Subcutaneous abdominal adipose tissue (tissue), 5 donors: Measurements from ENCODE around the gene MMP20.

Source experiments
- H3K27ac ChIP-seq: one replicate; pipeline ENCODE4 v1.7.0; 2013; ENCODE audit warnings: low read depth, mild to moderate bottlenecking, inconsistent platforms, low read length, moderate library complexity
- H3K27me3 ChIP-seq, 5 donors: one replicate each; pipeline ENCODE4 v1.7.0; 2013; ENCODE audit warnings: low read length in 5 of 5, inconsistent platforms in 1 of 5; ENCODE audit not compliant: control insufficient read depth in 5 of 5, insufficient read depth in 4 of 5
- H3K36me3 ChIP-seq, 5 donors: one replicate each; pipeline ENCODE4 v1.7.0; 2013; ENCODE audit warnings: low read length in 5 of 5; ENCODE audit not compliant: control insufficient read depth in 5 of 5, insufficient read depth in 5 of 5
- H3K4me1 ChIP-seq, 5 donors: one replicate each; pipeline ENCODE4 v1.7.0; 2013; ENCODE audit warnings: low read length in 5 of 5, mild to moderate bottlenecking in 3 of 5, moderate library complexity in 1 of 5; ENCODE audit not compliant: control insufficient read depth in 5 of 5, insufficient read depth in 5 of 5
- H3K4me3 ChIP-seq, 5 donors: one replicate each; pipeline ENCODE4 v1.7.0; 2013; ENCODE audit warnings: low read length in 5 of 5, low read depth in 1 of 5
- H3K9ac ChIP-seq, 5 donors: one replicate each; pipeline ENCODE4 v1.7.0; 2013; ENCODE audit warnings: low read length in 5 of 5, mild to moderate bottlenecking in 4 of 5, moderate library complexity in 3 of 5
- H3K9me3 ChIP-seq, 5 donors: one replicate each; pipeline ENCODE4 v1.7.0; 2013; ENCODE audit warnings: low read length in 5 of 5; ENCODE audit not compliant: control insufficient read depth in 5 of 5
- donor health status: healthy.
- donor health status: healthy.
- donor health status: healthy.
- donor health status: healthy.
- donor health status: healthy.

MMP20 gene

DNA sequence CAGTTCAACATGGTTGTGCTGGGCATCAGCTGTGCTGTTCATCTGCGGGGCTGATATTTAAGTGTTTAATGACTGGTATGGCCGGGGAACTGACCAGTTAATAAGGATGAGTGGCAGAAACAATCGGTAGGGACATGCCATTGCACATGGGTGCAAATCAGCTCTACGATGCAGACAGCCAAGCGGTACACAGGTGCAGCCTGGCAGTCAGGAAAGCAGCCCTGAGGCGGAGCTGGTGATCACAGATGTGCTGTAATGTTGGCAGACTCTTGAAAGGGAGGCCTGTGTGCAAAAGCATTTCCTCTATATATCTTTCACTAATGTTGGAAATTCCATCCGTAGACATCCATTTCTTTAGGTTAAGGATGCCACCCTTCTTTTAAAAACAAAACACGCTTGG, 1.1 kb downstream of the MMP20 start:
- Histone ChIP-seq H3K27ac (no peak overlapping the region), H3K9me3 (no peaks in the 10 kb centered on the region), H3K27me3 (no peaks in the 10 kb centered on the region), H3K36me3 (no peaks in the 10 kb centered on the region), H3K9ac (no peak overlapping the region), H3K4me3 (no peak overlapping the region), H3K4me1 (no peaks in the 10 kb centered on the region)

DNA sequence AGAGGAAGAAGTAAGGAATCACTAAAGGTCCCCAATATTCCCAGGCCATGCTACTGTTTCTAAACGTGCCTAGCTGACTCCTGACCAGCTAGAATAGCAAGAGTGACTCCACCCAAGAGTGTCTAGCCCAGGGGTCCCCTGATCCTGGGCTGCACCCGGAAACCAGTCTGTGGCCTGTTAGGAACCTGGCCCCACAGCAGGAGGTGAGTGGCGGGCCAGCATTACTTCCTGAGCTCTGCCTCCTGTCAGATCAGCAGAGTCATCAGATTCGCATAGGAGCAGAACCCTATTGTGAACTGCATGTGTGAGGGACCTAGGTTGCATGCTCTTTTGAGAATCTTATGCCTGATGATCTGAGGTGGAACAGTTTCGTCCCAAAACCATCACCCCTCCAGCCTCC, 2.0 kb downstream of the MMP20 start:
- Histone ChIP-seq H3K9ac (no peak overlapping the region), H3K36me3 (no peaks in the 10 kb centered on the region), H3K27ac (no peak overlapping the region), H3K4me1 (no peaks in the 10 kb centered on the region), H3K4me3 (no peak overlapping the region), H3K27me3 (no peaks in the 10 kb centered on the region), H3K9me3 (no peaks in the 10 kb centered on the region)

DNA sequence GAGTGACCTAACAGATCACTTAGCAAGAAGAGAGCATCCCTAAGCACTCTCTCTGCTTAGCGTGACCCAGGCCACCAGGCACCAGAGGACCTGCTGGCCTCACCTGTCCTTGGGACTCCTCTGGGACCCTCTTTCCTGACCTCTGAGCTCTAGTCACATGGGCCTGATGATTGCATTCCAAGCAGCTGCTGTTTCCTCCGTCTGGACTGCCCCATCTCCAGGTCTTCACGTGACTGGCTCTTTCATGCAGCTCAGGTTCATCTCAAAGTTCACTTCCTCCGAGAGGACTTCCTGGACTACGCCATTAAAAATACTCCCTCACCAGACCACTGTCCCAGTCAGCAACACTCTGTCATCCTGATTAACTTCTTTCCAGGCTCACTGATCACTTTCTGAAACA, 2.9 kb downstream of the MMP20 start:
- Histone ChIP-seq H3K9me3 (no peaks in the 10 kb centered on the region), H3K36me3 (no peaks in the 10 kb centered on the region), H3K4me3 (no peak overlapping the region), H3K27me3 (no peaks in the 10 kb centered on the region), H3K27ac (no peak overlapping the region), H3K9ac (no peak overlapping the region), H3K4me1 (no peaks in the 10 kb centered on the region)

DNA sequence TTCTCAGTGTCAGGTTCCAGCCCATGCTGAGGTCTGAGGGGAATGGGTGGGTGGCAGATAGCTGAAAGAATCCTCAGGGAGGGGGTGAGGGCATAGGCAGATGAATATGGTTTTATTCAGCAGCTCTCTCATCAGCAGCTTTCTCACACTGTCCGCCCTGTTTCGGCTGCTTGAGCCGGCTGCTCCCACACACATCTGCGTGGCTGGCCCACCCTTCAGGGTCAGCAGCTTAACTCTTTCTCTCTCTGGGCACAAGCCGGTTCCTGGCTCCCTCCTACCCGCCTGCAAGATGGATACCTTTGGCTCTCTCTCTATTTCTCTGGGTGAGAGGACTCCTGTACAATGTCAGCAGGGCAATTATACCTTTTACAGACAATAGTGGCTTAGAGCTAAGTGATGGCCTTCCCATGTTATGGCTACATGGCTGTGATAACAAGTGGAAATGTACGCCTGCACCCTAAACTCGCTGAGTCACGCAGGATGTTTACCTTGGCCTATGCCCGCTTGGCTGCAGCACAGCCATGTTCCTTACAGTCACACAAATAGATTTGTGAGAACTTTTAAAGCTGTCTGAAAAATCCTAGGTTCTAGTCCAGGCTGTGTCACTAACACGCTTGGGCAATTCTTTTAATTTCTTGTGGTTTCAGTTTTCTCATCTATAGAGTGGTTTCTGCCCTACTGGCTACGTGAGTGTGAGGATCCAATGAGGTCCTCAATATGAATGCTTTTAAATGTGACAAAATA, 4.1 kb downstream of the MMP20 start:
- Histone ChIP-seq H3K27me3 (no peaks in the 10 kb centered on the region), H3K27ac (no peak overlapping the region), H3K9ac (no peak overlapping the region), H3K9me3 (no peaks in the 10 kb centered on the region), H3K36me3 (no peaks in the 10 kb centered on the region), H3K4me3 (no peak overlapping the region), H3K4me1 (no peaks in the 10 kb centered on the region)

DNA sequence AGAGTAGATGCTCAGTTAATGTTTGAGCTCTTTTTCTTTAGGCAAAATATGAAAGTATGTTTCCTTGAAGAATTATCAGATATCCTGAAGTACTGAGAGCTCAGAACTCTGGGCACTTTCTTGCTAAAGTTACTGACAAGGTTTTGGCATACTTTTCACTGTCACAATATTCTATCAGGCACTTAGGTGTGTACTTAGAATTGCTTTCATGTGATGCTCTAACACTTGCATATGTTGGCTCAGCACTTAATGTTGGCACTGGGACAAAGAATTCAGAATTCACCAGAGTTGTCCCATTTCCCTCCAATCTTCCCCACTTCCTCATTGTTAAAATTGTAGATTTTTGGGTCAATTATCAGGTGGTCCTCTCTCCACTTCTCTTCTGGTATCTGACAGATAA, 5.0 kb downstream of the MMP20 start:
- H3K4me3 ChIP-seq = no peak overlapping the region
- no peaks in the 10 kb centered on the region for H3K9me3 ChIP-seq
- H3K4me1 ChIP-seq = no peaks in the 10 kb centered on the region
- H3K27ac ChIP-seq = no peak overlapping the region
- H3K36me3 ChIP-seq = no peaks in the 10 kb centered on the region
- no peak overlapping the region for H3K9ac ChIP-seq
- no peaks in the 10 kb centered on the region for H3K27me3 ChIP-seq

DNA sequence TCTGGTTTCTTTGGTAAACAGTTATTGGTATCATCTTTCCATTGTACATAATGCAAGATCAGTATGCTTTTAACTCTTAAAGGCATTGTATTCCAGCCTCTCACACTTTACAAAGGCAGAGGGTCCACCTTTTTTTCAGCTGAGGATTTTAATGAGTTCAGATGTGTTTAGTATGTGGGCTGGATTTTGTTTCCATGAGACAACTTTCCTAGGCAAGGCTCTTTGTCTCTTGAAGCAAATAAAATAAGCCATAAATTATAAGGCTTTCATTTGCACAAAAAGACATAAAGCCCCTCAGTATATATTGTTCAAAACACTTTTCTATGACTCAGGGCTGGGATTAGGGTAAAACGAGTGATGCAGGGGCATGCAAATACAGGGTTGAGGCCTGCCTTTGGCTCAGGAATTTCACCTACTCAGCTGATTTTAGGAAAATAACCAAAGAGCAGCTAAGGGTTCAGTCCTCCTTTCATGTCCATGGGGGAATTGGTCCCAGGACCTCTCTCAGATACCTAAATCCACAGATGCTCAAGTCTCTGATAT, 7.6 kb downstream of the MMP20 start:
- Histone ChIP-seq H3K27me3 (no peaks in the 10 kb centered on the region), H3K36me3 (no peaks in the 10 kb centered on the region), H3K9ac (no peak overlapping the region), H3K9me3 (no peaks in the 10 kb centered on the region), H3K27ac (no peak overlapping the region), H3K4me1 (no peaks in the 10 kb centered on the region), H3K4me3 (no peak overlapping the region)

DNA sequence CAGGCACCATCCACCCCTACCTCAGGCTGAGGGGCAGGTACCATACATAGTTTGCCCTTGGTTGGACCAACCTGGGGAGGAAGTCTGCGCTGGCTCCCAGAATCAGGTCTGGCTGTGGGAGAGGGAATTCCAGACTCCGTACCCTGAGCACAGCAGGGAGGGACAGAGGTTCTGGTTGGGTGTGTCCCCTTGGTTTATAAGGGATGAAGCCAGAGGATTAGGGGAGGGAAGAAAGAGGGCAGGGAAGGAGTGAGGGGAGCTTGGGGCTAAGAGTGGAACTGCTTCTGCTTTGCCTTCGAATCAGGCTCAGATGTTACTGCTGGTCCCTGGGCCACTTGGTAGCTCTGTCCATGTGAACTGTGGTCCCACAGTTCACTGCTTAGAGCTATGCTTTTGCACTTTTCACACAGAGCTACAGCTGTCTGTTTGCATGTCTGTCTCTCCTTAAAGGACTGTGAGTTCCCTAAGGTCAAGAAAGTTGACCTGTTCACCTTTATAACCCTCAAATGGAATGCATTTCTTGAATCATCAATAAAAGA, 9.2 kb downstream of the MMP20 start:
- Histone ChIP-seq H3K27me3 (no peaks in the 10 kb centered on the region), H3K9ac (no peak overlapping the region), H3K4me3 (no peak overlapping the region), H3K9me3 (no peaks in the 10 kb centered on the region), H3K36me3 (no peaks in the 10 kb centered on the region), H3K27ac (no peak overlapping the region), H3K4me1 (no peaks in the 10 kb centered on the region)

DNA sequence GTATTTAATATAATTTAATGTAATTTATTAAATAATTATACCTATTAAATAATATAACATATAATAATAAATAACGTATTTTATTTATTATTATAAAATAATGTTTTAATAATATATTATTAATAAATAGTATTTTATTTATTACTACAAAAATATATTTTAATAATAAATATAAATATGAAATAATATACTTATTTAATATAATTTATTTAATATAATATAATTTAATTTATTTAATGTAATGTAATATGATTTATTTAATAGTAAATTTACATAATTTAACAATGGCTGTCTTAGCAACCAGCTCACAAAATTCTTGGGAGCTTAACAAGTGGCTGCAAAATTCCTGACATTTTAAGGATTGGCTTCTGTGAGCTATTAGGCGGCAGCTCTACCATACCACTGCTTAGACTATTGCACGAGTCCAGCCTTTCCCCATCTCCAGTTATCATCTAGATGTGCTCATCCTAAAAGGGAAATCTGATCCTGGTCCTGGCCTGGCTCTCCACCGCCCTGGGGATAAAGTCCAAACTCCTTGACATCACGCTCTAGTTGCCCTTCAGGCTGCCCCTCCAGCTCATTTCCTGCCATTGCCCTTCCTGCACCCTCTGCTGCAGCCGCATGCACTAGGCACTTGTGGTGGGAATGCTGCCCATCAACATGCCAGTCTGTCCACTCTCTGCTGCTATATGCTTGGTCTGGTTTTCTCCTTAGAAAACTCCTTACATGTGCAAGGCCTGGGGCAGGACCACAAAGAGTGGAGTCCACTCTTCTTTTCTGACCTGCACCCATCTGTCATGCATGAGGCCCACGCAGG, 9.8 kb downstream of the MMP20 start:
- Histone ChIP-seq H3K4me3 (no peak overlapping the region), H3K4me1 (no peaks in the 10 kb centered on the region), H3K27ac (no peak overlapping the region), H3K9ac (no peak overlapping the region), H3K36me3 (no peaks in the 10 kb centered on the region), H3K9me3 (no peaks in the 10 kb centered on the region), H3K27me3 (no peaks in the 10 kb centered on the region)

DNA sequence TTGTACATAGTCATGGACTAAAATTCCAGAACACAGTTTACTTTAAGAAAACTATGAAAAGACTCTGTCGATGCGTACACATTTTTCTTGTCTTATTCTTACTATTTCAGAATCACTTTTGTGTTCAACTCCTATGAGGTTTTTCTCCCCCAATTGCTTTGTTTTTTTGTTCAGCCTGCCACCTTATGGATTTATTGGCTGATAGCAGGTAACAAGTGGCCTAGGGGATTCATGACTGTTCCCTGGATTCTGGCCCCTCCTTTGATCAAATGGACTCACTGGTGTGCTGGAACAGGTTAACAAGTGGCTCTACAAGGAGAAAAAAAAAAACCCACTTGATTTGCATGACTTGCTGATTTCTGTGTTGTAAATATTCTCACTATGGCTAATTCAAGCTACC, 10.6 kb downstream of the MMP20 start:
- no peak overlapping the region for H3K4me3 ChIP-seq
- H3K36me3 ChIP-seq = no peaks in the 10 kb centered on the region
- no peaks in the 10 kb centered on the region for H3K27me3 ChIP-seq
- no peaks in the 10 kb centered on the region for H3K4me1 ChIP-seq
- H3K9ac ChIP-seq = no peak overlapping the region
- H3K9me3 ChIP-seq = no peaks in the 10 kb centered on the region
- H3K27ac ChIP-seq = no peak overlapping the region

DNA sequence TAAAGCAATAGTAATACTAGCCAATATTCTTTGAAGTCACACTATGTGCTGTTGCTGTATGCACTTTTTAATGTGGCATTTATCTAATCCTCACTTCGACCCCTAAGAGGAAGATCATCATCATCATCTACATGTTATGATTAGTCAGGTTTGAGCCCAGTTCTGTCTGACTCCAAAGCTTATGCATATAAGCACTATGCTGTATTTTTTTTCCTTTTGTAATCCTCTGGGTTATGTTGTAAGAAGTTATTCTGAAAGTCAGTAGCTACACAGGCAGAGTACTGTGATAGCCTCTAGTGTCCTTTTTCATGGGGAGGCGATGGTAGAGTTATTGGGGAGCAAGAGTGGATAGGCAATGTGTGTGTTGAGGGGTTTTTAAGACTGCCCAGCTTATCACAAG, 11.1 kb downstream of the MMP20 start:
- no peaks in the 10 kb centered on the region for H3K4me1 ChIP-seq
- no peak overlapping the region for H3K27ac ChIP-seq

More for the DNA sequence above, 11.1 kb downstream of the MMP20 start:
- H3K27me3 ChIP-seq = no peaks in the 10 kb centered on the region
- H3K4me3 ChIP-seq = no peak overlapping the region
- no peaks in the 10 kb centered on the region for H3K9me3 ChIP-seq
- no peak overlapping the region for H3K9ac ChIP-seq
- H3K36me3 ChIP-seq = no peaks in the 10 kb centered on the region
